Measurements from ENCODE around the gene FMNL2. TPM values are rescaled to one million over a fixed set of nuclear protein-coding genes. Genes with fewer than 3 reads are reported as not detected.

Gene FMNL2
- total RNA-seq, 1 experiment from 2014 or later = 33.6 TPM

- CTCF ChIA-PET = no interaction called here
- POLR2A ChIA-PET = no interaction called here
Observed at GRCh38 chr2:152549423-152549822, 214.4 kb downstream of the FMNL2 start.

GRCh38 chr2:152550386-152550785, 215.4 kb downstream of the FMNL2 start:
- no peaks in the 10 kb centered on the region for H3K27me3 ChIP-seq (ENCODE audit: control insufficient read depth, insufficient read depth, low read length)
- ATAC-seq = no peak
- no peaks in the 10 kb centered on the region for H3K36me3 ChIP-seq (ENCODE audit: control insufficient read depth, insufficient read depth, low read length)
- BruUV-seq (replicated peaks) = no TSS peak
- H3K4me1 ChIP-seq (ENCODE audit: control insufficient read depth, insufficient read depth, low read length) = no peaks in the 10 kb centered on the region
- intact Hi-C loops (cut with micrococcal nuclease; ENCODE audit: unreplicated experiment) (no loop called here), in situ Hi-C loops (cut with HindIII; ENCODE audit: low pct_unique_long_range_greater_than_20kb, low sequenced_read_pairs) (no loop called here)
- H3K27ac ChIP-seq (ENCODE audit: low read length) = no peak overlapping the region
- no peak overlapping the region for H3K4me3 ChIP-seq (ENCODE audit: low read depth in 2 of 2, low read length in 2 of 2)
- no peak for TF ChIP-seq POLR2AphosphoS5 (IDR thresholded peaks at IDR 0.05; ENCODE audit: low read depth, low read length)
- no peak for TF ChIP-seq REST (IDR thresholded peaks at IDR 0.05; ENCODE audit: insufficient read depth in 1 of 2, low read depth in 2 of 2, low read length in 1 of 2)
- TF ChIP-seq CTCF (IDR thresholded peaks at IDR 0.05) = no peak
- no peak for TF ChIP-seq TCF7L2 (IDR thresholded peaks at IDR 0.05; ENCODE audit: low read depth, low read length)
- no peak for TF ChIP-seq SIN3A (IDR thresholded peaks at IDR 0.05; ENCODE audit: borderline replicate concordance, insufficient read depth, low read depth, low read length)
- DNase-seq (ENCODE audit: low read depth, low spot score) = no peak
- H3K9me3 ChIP-seq (ENCODE audit: control insufficient read depth, insufficient read depth, low read depth, low read length) = no peaks in the 10 kb centered on the region
- CTCF ChIA-PET = no interaction called here
- POLR2A ChIA-PET = no interaction called here

More at GRCh38 chr2:152549423-152549822, 214.4 kb downstream of the FMNL2 start:
- DNase-seq (ENCODE audit: low read depth, low spot score) (no peak), ATAC-seq (no peak)
- no peaks in the 10 kb centered on the region for H3K4me1 ChIP-seq (ENCODE audit: control insufficient read depth, insufficient read depth, low read length)
- no peaks in the 10 kb centered on the region; the same call in 1 of the 2 replicates for H3K36me3 ChIP-seq (ENCODE audit: control insufficient read depth, insufficient read depth, low read length)
- intact Hi-C loops (cut with micrococcal nuclease; ENCODE audit: unreplicated experiment) = no loop called here
- no TSS peak for BruUV-seq (replicated peaks)
- H3K9me3 ChIP-seq (ENCODE audit: control insufficient read depth, insufficient read depth, low read depth, low read length) = no peaks in the 10 kb centered on the region
- H3K4me3 ChIP-seq (ENCODE audit: low read depth in 2 of 2, low read length in 2 of 2) = no peak overlapping the region
- in situ Hi-C loops (cut with HindIII; ENCODE audit: low pct_unique_long_range_greater_than_20kb, low sequenced_read_pairs) = no loop called here
- no peaks in the 10 kb centered on the region for H3K27me3 ChIP-seq (ENCODE audit: control insufficient read depth, insufficient read depth, low read length)
- TF ChIP-seq TCF7L2 (IDR thresholded peaks at IDR 0.05; ENCODE audit: low read depth, low read length) = no peak
- no peak for TF ChIP-seq POLR2AphosphoS5 (IDR thresholded peaks at IDR 0.05; ENCODE audit: low read depth, low read length)
- TF ChIP-seq REST (IDR thresholded peaks at IDR 0.05; ENCODE audit: insufficient read depth in 1 of 2, low read depth in 2 of 2, low read length in 1 of 2) = no peak
- TF ChIP-seq SIN3A (IDR thresholded peaks at IDR 0.05; ENCODE audit: borderline replicate concordance, insufficient read depth, low read depth, low read length) = no peak
- TF ChIP-seq CTCF (IDR thresholded peaks at IDR 0.05) = no peak
- H3K27ac ChIP-seq (ENCODE audit: low read length) = no peak overlapping the region

Measured in Panc1 (cell line).